ENCODE results near the gene SSTR1. TPM values are rescaled to one million over a fixed set of nuclear protein-coding genes. Genes with fewer than 3 reads are reported as not detected.
A peak's percentile ranks its signal among the peaks of the same experiment; 100 is the strongest.

SSTR1 gene
- total RNA-seq, 1 donor from 2014 or later, result not detected

DNA sequence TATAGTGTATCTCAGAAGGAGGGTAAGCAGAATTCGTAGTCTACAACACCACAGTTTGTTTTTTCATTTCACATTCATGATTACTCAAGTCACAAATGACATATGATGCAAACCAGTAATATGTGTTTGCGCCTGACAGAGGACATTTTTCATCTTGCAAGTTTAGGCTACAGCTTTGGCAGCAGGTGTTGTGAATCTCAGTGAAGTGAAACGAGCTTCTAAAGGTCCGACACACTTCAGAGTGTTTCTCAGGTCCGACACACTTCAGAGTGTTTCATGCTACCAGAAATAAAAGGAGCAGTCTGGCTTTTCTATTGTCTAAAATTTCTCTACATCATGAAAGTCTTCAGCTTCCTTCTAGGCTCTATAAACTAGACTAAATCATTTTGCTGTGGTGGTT lies 25.5 kb downstream of the SSTR1 start:
- no peak for DNase-seq (ENCODE audit: low read depth)
- no peak for TF ChIP-seq EZH2 (IDR thresholded peaks at IDR 0.05; ENCODE audit: insufficient read depth, low read length)
- TF ChIP-seq, protein P1, sequence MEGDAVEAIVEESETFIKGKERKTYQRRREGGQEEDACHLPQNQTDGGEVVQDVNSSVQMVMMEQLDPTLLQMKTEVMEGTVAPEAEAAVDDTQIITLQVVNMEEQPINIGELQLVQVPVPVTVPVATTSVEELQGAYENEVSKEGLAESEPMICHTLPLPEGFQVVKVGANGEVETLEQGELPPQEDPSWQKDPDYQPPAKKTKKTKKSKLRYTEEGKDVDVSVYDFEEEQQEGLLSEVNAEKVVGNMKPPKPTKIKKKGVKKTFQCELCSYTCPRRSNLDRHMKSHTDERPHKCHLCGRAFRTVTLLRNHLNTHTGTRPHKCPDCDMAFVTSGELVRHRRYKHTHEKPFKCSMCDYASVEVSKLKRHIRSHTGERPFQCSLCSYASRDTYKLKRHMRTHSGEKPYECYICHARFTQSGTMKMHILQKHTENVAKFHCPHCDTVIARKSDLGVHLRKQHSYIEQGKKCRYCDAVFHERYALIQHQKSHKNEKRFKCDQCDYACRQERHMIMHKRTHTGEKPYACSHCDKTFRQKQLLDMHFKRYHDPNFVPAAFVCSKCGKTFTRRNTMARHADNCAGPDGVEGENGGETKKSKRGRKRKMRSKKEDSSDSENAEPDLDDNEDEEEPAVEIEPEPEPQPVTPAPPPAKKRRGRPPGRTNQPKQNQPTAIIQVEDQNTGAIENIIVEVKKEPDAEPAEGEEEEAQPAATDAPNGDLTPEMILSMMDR (IDR thresholded peaks at IDR 0.05; ENCODE audit: insufficient read depth, low read depth, low read length), result no peak
- Histone ChIP-seq H3K9me3 (ENCODE audit: insufficient read depth, low read depth, low read length) (no peaks in the 10 kb centered on the region), H3K36me3 (ENCODE audit: insufficient read depth, low read length) (no peaks in the 10 kb centered on the region), H3K9ac (ENCODE audit: low read length) (no peak overlapping the region), H4K20me1 (ENCODE audit: insufficient read depth, low read length) (no peaks in the 10 kb centered on the region), H3K4me2 (ENCODE audit: low read length) (no peak overlapping the region), H2AFZ (ENCODE audit: low read depth, low read length) (no peak overlapping the region), H3K4me1 (ENCODE audit: insufficient read depth, low read length) (no peaks in the 10 kb centered on the region), H3K27me3 (ENCODE audit: insufficient read depth, low read length) (no peaks in the 10 kb centered on the region), H3K27ac (ENCODE audit: low read depth, low read length) (no peak overlapping the region), H3K4me3 (ENCODE audit: insufficient read depth, low read depth, low read length) (no peak overlapping the region), H3K79me2 (ENCODE audit: insufficient read depth, low read length) (no peaks in the 10 kb centered on the region)
- FAIRE-seq, result no peak
- Mint-ChIP-seq H3K27me3 (ENCODE audit: low read depth, unreplicated experiment) (peaks cover 7% of the 10 kb centered on the region), H3K4me3 (ENCODE audit: unreplicated experiment) (no peak overlapping the region), H3K9me3 (ENCODE audit: unreplicated experiment) (peaks cover 2% of the 10 kb centered on the region), H3K36me3 (ENCODE audit: low read depth, unreplicated experiment) (no peaks in the 10 kb centered on the region), H3K27ac (ENCODE audit: unreplicated experiment) (no peak overlapping the region), H3K4me1 (ENCODE audit: low read depth, unreplicated experiment) (peaks cover 3% of the 10 kb centered on the region)

DNA sequence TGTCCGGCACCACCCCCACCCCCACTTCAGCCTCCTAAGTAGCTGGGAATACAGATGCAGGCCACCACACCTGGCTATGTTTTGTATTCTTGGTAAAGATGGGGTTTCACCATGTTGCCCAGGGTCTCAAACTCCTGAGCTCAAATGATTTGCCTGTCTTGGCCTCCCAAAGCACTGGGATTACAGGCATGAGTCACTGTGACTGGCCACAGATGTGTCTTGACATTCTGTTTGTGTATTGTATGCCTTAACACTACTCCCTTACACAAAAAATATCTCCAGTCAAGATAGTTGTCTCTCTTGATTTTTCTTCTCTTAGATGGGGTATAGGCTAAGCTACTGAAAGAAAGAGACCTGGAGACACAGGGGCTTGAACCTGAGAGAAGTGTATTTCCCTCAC lies 30.6 kb downstream of the SSTR1 start:
- no peaks in the 10 kb centered on the region for H3K79me2 ChIP-seq (ENCODE audit: insufficient read depth, low read length)
- Mint-ChIP-seq H3K27ac (ENCODE audit: unreplicated experiment) (no peak overlapping the region), H3K27me3 (ENCODE audit: low read depth, unreplicated experiment) (peaks cover 9% of the 10 kb centered on the region), H3K36me3 (ENCODE audit: low read depth, unreplicated experiment) (no peaks in the 10 kb centered on the region), H3K4me3 (ENCODE audit: unreplicated experiment) (no peak overlapping the region), H3K4me1 (ENCODE audit: low read depth, unreplicated experiment) (peaks cover 8% of the 10 kb centered on the region), H3K9me3 (ENCODE audit: unreplicated experiment) (no peaks in the 10 kb centered on the region)
- DNase-seq (ENCODE audit: low read depth) (peak; percentile 5), FAIRE-seq (no peak)
- H3K4me2 ChIP-seq (ENCODE audit: low read length), result no peak overlapping the region
- no peaks in the 10 kb centered on the region for H3K27me3 ChIP-seq (ENCODE audit: insufficient read depth, low read length)
- no peaks in the 10 kb centered on the region for H3K9me3 ChIP-seq (ENCODE audit: insufficient read depth, low read depth, low read length)
- H4K20me1 ChIP-seq (ENCODE audit: insufficient read depth, low read length), result no peaks in the 10 kb centered on the region
- H2AFZ ChIP-seq (ENCODE audit: low read depth, low read length), result no peak overlapping the region
- no peak overlapping the region for H3K9ac ChIP-seq (ENCODE audit: low read length)
- no peaks in the 10 kb centered on the region for H3K36me3 ChIP-seq (ENCODE audit: insufficient read depth, low read length)
- TF ChIP-seq, protein P1 (IDR thresholded peaks at IDR 0.05; ENCODE audit: insufficient read depth, low read depth, low read length), result no peak
- TF ChIP-seq EZH2 (IDR thresholded peaks at IDR 0.05; ENCODE audit: insufficient read depth, low read length), result no peak
- H3K4me3 ChIP-seq (ENCODE audit: insufficient read depth, low read depth, low read length), result no peak overlapping the region
- H3K27ac ChIP-seq (ENCODE audit: low read depth, low read length), result no peak overlapping the region
- no peaks in the 10 kb centered on the region for H3K4me1 ChIP-seq (ENCODE audit: insufficient read depth, low read length)

DNA sequence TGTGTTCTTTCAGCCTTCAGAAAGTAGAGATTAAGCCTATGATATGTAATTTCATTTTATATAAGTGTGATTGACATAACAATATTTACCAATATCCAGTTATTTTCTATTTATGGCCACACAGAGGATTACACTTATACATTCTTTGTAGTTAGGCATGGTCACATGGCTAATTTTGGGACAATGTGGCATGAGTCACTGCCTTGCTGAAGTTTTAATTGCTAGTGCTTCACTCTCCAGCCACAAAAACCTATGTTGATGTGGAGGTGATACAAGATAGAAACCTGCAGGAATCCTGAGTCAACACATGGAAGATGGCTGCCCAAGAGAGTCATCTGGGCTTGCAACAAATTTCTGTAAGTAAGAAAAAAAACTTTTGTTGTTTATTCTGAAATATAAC lies 31.2 kb downstream of the SSTR1 start:
- H3K4me2 ChIP-seq (ENCODE audit: low read length), result no peak overlapping the region
- H3K36me3 ChIP-seq (ENCODE audit: insufficient read depth, low read length), result no peaks in the 10 kb centered on the region
- Mint-ChIP-seq H3K27me3 (ENCODE audit: low read depth, unreplicated experiment) (peaks cover 7% of the 10 kb centered on the region), H3K27ac (ENCODE audit: unreplicated experiment) (no peak overlapping the region), H3K9me3 (ENCODE audit: unreplicated experiment) (no peaks in the 10 kb centered on the region), H3K4me3 (ENCODE audit: unreplicated experiment) (no peak overlapping the region), H3K36me3 (ENCODE audit: low read depth, unreplicated experiment) (no peaks in the 10 kb centered on the region), H3K4me1 (ENCODE audit: low read depth, unreplicated experiment) (peaks cover 8% of the 10 kb centered on the region)
- H3K4me3 ChIP-seq (ENCODE audit: insufficient read depth, low read depth, low read length), result no peak overlapping the region
- H3K9ac ChIP-seq (ENCODE audit: low read length), result no peak overlapping the region
- H3K27ac ChIP-seq (ENCODE audit: low read depth, low read length), result no peak overlapping the region
- DNase-seq (ENCODE audit: low read depth) (no peak), FAIRE-seq (no peak)
- H3K27me3 ChIP-seq (ENCODE audit: insufficient read depth, low read length), result no peaks in the 10 kb centered on the region
- H2AFZ ChIP-seq (ENCODE audit: low read depth, low read length), result no peak overlapping the region
- TF ChIP-seq, protein P1 (IDR thresholded peaks at IDR 0.05; ENCODE audit: insufficient read depth, low read depth, low read length), result no peak
- no peak for TF ChIP-seq EZH2 (IDR thresholded peaks at IDR 0.05; ENCODE audit: insufficient read depth, low read length)
- H3K9me3 ChIP-seq (ENCODE audit: insufficient read depth, low read depth, low read length), result no peaks in the 10 kb centered on the region
- H3K79me2 ChIP-seq (ENCODE audit: insufficient read depth, low read length), result no peaks in the 10 kb centered on the region
- H3K4me1 ChIP-seq (ENCODE audit: insufficient read depth, low read length), result no peaks in the 10 kb centered on the region
- no peaks in the 10 kb centered on the region for H4K20me1 ChIP-seq (ENCODE audit: insufficient read depth, low read length)

Measured in astrocyte (in vitro differentiated cells and primary cell).